ENCODE data around the gene KRT74.
A peak's percentile ranks its signal among the peaks of the same experiment; 100 is the strongest.
"Not testable (repeated sequence)": the region's sequence is repeated elsewhere in the genome, so short reads cannot be mapped to it uniquely, and the experiment has no call there.

KRT74 gene

GRCh38 chr12:52601671-52602070, 28.0 kb upstream of the KRT74 start:
- DNase-seq: no peak

- no peak for DNase-seq
Measured at GRCh38 chr12:52600941-52601481, 27.4 kb upstream of the KRT74 start, which contains the start of gene KRT72. TSS of gene KRT72 (minus strand) at chr12:52601463. CDS start at chr12:52601452, 11 bp downstream.

GRCh38 chr12:52600475-52600874, 26.8 kb upstream of the KRT74 start:
- no peak for DNase-seq

- DNase-seq: no peak
Measured at GRCh38 chr12:52600071-52600470, 26.4 kb upstream of the KRT74 start.

GRCh38 chr12:52598966-52599365, 25.3 kb upstream of the KRT74 start:
- no peak for DNase-seq

DNA sequence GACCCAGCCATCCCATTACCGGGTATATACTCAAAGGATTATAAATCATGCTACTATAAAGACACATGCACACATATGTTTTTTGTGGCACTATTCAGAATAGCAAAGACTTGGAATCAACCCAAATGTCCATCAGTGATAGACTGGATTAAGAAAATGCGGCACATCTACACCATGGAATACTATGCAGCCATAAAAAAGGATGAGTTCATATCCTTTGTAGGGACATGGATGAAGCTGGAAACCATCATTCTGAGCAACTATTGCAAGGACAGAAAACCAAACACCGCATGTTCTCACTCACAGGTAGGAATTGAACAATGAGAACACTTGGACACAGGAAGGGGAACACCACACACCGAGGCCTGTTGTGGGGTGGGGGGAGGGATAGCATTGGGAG, 20.6 kb upstream of the KRT74 start:
- not testable (repeated sequence) for DNase-seq

DNA sequence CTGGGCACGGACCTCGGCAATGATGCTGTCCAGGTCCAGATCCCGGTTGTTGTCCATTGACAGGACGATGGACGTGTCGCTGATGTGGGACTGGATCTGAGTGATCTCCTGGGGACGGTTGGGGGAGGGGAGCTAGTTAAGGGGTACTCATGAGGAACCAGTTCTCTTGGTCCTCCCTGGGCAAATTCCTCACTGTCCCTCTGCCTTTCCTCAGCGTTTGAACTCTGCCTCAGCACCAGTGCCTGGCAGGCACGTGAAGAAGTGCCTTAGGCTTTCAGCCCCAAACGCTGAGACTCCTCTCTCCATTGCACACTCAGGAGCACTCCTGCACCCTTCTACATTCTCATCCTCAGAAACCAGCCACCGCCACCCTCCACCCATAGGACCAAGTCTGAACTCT, 17.9 kb upstream of the KRT74 start:
- DNase-seq: no peak

DNA sequence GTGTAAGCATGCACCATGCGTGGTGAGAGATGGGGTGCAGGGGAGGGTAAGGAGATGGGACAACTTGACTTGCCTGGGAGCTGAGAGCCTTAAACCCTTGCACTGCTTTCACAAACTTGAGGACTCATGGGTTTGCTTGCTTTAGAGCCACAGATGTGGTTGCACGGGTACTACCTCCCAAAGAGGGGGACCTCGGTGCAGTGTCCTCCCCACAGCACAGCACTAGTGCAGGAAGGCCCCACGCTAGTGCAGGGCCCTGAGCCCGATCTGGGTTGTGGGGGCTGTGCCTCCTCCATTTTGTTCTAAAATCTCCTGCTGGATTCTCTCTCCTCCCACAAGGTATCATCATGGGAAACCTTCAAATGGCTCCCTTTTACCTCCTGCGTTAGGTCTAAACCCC, 16.4 kb upstream of the KRT74 start:
- no peak for DNase-seq

GRCh38 chr12:52587563-52587962, 13.9 kb upstream of the KRT74 start:
- no peak for DNase-seq

DNA sequence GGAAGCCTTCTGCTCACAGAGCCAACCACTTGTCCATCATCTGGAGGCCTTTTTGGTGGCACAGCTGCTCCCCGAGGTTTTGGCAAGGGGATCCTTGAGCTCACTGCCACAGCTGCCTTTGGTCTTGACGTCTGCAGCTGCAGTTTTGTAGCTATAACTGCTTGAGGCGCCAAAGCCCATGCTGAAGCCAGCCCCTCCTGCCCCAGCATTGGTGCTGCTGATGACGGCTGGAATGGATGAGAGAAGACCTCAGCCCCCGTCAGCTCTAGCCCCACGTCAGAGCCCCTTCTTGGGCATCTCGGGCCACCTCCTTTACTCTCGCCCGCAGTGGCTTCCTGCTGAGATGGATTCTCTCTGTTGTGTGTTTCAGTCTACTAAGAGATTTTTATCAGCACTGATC, 12.3 kb upstream of the KRT74 start:
- no peak for DNase-seq

DNA sequence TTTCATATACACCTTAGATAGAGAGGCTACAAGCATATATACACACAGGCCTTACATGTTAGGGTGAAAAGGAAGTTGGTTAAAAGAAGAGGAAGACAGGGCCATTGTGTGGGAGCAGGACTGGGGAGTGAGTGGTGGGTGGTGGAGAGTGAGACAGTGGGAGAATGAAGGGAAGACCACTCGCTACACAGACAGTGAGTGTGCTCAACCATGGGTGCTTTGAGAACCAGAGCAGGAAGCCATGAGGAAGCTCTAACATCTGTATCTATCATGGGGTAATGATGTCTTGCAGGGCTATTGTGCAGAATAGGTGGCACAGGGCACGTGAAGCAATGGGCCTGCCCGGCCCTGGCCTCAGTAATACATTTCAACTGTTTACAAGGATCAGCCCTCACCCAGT, 11.4 kb upstream of the KRT74 start:
- no peak for DNase-seq

DNA sequence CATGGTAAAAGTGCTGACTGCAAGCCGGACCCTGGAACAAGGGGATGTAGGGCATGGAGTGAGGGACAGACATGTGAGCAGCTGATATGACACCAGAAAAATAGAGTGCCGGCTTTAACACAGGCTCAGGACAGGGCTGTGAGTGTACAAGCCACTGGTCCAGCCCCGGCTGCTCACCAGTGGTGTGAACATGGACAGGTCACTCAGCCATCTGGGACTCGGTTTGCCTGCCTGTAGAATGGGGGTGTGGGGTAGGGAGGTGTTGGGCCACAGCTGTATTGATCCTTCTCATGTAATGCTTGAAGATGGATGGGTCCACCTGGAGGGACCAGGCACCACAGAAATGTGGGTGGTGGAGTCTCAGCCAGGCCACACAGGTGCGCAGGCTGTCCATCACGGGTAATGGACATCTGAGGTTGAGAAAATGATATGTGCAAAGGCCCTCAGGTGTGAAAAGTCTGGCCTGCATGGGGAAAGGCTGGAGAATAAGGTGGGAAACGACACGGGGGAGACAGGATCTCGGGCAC, 10.6 kb upstream of the KRT74 start:
- DNase-seq: no peak

- DNase-seq: peak in 1 of 2 experiments; percentile 31
Measured at GRCh38 chr12:52582971-52583456, 9.4 kb upstream of the KRT74 start.

DNA sequence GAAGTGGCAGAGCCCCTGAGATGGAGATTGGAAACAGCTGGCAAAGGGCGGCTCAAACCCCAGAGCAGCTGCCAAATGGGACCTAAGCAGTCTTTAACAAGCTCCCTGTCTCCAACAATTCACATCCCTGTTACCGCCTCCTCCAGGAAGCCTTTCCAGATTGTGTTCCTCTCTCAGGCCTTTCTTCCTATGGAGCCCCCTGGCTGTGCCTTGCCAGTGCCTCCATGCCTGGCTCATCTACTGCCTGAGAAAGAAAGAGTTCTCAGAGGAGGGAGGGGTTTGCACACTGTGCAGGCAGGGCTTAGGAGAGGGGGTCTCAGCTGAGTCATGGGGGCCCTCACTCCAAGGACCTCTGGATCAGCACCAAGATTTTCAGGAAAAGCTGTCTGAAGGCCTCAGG, 8.8 kb upstream of the KRT74 start:
- DNase-seq: no peak

DNA sequence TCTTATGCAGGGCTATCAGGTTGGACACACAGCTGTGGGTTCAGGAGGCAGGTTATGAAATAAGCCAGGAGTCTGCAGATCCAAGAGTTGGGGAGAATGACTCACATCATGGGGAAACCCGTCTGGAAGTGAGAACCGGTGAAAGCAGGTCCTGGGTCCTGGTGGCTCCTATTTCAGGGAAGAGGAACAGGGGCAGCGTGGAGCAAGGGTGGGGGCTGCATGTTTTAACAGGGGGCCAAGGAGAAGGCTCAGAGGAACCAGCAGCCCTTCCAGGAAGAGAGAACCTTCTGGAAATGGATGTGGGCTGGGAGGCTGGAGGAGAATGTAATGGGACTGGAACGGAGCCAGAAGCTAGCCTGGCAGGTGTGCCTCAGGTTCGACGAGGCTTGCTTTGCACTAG, 7.8 kb upstream of the KRT74 start:
- no peak for DNase-seq

DNA sequence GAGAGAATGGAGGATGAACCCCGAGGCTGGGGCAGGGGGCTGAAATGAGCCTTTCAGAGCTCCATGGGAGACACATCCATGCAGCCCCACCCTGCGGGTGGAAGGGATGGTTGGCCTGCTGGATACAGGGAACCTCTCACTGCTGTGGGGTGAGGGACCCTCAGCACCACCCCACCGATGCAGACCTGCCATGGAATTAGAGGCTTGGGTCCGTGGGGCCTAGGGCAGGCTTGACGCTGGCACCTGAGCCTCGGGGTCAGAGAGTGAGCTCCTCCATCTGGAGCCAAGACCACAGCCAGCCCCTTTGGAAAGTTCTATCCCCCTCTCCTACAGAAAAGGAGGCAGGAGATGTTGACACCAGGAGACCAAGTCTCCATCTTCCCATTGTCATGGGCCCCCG, 7.4 kb upstream of the KRT74 start:
- DNase-seq: no peak

DNA sequence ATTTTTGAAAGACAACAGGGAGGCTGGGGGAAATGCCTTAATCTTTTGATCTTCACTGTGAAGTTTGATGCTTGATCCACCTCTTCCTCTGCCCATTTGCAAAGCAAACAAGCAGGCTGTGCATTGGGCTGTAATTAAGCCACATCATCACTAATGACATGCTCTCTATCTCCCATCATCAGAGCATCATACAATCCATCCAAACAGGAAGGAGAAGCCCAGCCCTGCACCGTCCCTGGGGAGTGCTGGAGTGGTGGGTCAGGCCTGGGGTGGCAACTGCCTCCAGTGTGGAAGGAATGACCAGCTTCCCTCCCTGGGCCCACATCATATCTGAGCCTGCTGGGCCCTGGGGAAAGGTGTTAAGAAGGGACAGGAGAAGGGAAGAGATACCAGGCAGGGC, 6.9 kb upstream of the KRT74 start:
- no peak for DNase-seq

- no peak for DNase-seq
Measured at GRCh38 chr12:52579468-52580465, 6.1 kb upstream of the KRT74 start.

DNA sequence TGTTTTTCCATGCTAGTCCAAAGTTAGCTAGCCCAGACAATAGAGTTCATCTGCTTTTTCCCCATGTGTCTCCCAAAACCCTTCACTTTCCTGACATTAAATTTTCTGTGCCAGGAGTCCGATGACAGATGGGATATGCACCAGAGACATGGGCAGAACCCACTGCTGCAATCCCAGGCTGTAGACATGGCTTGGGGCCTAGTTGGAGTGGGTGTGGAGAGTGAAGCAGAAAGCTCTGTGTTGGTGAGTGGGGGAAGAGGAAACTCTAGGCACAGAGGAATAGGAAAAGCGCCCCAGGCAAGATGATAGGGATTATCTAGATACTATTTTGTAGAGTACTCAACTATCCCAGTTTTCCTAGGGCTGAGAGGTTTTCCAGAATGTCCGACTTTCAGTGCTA, 4.8 kb upstream of the KRT74 start:
- DNase-seq: no peak

- DNase-seq: no peak
Measured at GRCh38 chr12:52577316-52577715, 3.7 kb upstream of the KRT74 start.

DNA sequence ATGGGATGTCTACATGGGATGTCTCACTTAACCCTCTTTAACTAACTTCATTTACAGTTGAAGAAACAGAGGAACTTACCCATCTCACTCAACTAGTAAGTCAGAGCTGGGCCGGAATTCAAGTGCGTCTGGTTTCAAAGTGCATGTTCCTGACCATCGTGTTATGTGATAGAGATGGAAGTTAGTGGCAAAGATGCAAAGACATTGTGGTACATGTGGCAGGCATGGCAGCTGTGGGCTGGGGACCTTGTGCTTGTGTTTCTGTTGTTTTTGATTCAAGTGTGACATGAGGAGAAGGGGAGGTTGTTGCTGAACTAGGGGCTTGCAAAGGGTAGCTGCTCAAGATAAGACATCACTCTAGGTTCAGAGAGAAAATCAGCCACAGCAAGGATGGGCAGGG, 2.3 kb upstream of the KRT74 start:
- DNase-seq: no peak

GRCh38 chr12:52575256-52575655, 1.6 kb upstream of the KRT74 start:
- DNase-seq: no peak

DNA sequence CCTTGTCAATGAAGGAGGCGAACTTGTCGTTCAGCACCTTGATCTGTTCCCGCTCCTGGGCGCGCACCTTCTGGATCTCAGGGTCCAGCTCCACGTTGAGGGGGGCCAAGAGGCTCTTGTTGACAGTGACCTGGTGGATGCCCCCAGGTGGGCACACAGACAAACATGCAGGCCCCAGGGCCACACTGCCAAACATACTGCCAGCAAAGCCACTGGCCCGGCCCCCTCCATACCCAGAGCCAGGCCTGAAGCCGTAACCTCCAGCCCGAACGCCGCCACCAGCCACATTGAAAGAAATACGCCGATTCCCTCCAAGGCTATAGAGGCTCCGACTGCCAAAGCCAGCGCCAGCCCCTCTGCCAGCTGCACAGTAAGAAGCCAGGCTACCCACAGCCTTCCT, 337 bp downstream of the KRT74 start:
- no peak for DNase-seq

DNA sequence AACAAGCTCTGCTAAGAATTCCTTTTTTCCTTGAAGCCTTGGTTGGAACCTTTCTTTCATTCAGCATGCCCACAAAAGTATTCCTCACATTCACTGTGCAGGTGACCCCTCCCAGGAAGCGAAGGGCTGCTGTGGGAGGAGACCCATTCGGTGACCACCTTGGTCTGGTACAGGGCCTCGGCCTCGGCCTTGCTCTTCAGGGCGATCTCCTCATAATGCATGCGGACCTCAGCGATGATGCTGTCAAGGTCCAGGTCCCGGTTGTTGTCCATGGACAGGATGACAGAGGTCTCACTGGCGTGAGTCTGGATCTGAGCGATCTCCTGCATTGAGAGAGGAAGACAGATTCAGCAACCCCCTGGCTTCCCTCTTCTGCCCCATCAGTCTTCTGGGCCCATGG, 3.1 kb downstream of the KRT74 start:
- no peak for DNase-seq
